Fibroblast of peridontal ligament (primary cell): ENCODE results near the gene GPATCH4.

Source experiments
- DNase-seq: peaks from one replicate; pipeline ENCODE4 v3.0.0-alpha.2; 2010; ENCODE audit errors: extremely low read depth

Gene GPATCH4

DNA sequence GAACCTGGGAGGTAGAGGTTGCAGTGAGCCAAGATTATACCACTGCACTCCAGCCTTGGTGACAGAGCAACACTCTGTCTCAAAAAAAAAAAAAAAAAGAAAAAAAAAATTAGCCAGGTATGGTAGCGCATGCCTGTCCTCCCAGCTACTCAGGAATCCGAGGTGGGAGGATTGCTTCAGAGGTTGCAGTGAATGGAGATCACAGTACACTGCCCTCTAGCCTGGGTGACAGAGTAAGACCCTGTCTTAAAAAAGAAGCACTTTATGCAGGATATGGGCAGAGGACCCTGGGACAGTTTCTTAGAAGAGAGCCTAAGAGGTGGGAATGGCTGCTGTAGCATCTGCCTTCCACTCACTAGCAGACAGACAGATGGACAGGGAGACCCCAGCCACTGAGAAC, 51.9 kb downstream of the GPATCH4 start:
- DNase-seq, result no peak

DNA sequence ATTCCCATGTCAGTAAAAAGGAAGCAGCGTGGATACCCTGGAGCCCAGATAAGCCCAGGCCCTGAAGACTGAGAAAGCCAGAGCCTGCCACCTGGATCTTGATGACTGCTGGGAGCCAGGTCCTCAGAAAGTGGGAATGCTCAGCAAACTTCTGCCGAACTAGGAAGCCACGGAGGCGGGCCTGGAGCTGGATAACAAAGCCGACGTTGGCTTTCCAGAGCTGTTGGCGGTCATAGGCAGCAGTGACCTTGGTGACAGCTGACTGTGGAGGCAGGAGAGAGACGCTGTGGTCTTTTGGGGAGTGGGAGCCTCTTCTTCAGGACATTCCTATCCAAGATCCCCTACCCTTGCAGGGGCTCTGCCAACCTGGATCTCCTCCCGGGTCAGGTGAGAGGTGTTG, 53.3 kb downstream of the GPATCH4 start:
- DNase-seq, result no peak

DNA sequence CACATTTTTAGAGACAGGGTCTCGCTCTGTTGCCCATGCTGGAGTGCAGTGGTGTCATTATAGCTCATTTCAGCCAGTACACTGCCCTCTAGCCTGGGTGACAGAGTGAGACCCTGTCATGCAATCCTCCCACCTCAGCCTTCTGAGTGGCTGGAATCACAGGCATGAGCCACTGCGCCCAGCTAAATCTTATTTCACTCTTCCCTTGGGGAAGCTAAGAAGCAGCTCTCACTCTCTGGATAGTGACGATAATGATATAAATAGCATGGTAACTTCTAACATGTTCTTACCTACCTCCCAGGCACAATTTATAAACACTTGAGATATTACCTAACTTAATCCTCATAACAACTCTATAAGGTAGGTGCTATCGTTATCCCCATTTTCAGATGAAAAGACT, 53.8 kb downstream of the GPATCH4 start:
- no peak for DNase-seq

DNA sequence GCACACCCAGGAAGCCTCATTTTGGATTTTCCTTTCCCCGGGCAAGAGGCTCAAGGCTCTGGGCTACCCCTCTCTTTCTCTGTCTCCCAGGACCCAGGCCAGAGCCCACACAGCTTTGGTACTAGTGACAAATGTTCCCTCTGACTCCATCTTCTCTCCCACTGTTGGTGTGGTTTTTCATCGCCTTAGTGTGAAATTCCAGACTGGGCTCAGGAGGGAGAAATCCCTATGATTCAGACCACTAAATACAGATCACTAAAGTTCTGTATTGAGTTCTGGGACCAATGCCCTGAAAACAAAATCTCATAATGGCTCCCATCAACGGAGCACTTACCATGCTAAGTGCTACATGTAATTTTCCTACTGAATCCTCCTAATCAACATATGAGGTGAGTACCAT, 55.0 kb downstream of the GPATCH4 start:
- no peak for DNase-seq

DNA sequence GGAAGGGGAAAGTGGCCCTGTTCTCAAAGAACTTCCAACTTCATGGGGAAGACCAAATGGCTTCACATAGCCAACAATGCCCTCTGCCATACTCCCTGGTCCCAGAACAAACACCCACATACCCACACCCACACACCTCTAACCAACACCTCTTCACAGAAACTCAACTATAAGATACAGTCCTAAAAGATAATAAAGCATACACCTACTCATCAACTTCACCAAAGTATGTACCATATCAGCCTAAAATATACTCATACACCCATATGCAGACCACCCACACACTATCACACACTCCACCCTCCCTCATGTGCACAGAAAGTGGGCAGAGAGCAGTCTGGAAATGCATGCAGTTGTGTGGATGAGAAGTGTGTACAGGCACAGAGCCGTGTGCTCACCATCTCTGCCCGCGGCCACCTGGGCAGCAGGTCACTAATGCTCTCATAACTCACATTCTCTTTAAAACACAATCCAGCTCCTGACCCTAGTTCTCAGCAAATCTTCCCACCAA, 56.6 kb downstream of the GPATCH4 start:
- DNase-seq, result no peak
